A549 (cell line): Measurements from ENCODE around the gene C19orf67. TPM values are rescaled to one million over a fixed set of nuclear protein-coding genes. Genes with fewer than 3 reads are reported as not detected.
A peak's percentile ranks its signal among the peaks of the same experiment; 100 is the strongest.

Experiments
- ATAC-seq, 2 experiments: fragments of 200-7000 bp in 1 of 2; fragments of >200 bp in 1 of 2; cut with Nextera tagmentation in 1 of 2; cut with Tn5 transposase in 1 of 2; 3 replicates each; pipeline versions ENCODE4 v1.8.0 to v1.9.1; 2018 to 2020; ENCODE audit warnings: mild to moderate bottlenecking in 1 of 2, moderate library complexity in 1 of 2
- CTCF ChIA-PET: fragments of 300-600 bp; sonication (Branson Sonifier 250); formaldehyde crosslinking; extraction: SDS; loops from one replicate; lab custom pipeline; 2021; ENCODE audit warnings: antibody characterized with exemption, inconsistent platforms; lab: Yijun Ruan, JAX
- POLR2A ChIA-PET: fragments of 350-600 bp; formaldehyde crosslinking; extraction: SDS; loops from one replicate; lab custom pipeline; 2021; ENCODE audit warnings: antibody characterized with exemption, inconsistent platforms; lab: Yijun Ruan, JAX
- DNase-seq, 2 experiments: peaks; one replicate each; pipeline versions ENCODE4 v3.0.0 to v3.0.0-alpha.2; 2011 to 2016; ENCODE audit warnings: low read depth in 1 of 2, low spot score in 1 of 2
- FAIRE-seq: peaks from 2 replicates; lab custom pipeline; 2011; peaks lifted over from hg19 to GRCh38; lab: Jason Lieb, UNC
- H3K27ac ChIP-seq, 2 experiments: fragments of >200 bp; sonication (Bioruptor Twin); formaldehyde crosslinking; 3 replicates each; pipeline ENCODE4 v1.5.1; 2016 to 2017
- H3K4me1 ChIP-seq: fragments of >200 bp; sonication (Bioruptor Twin); formaldehyde crosslinking; 3 replicates; pipeline ENCODE4 v1.6.1; 2016
- H3K4me2 ChIP-seq: fragments of >200 bp; sonication (Bioruptor Twin); formaldehyde crosslinking; 3 replicates; pipeline ENCODE4 v1.6.1; 2016
- H3K4me3 ChIP-seq: fragments of >200 bp; sonication (Bioruptor Twin); formaldehyde crosslinking; 3 replicates; pipeline ENCODE4 v1.5.1; 2016
- H3K9me3 ChIP-seq: fragments of >200 bp; sonication (Bioruptor Twin); formaldehyde crosslinking; 3 replicates; pipeline ENCODE4 v1.6.1; 2016
- CEBPB ChIP-seq, 2 experiments: fragments of >200 bp in 1 of 2; sonication (Bioruptor Twin) in 1 of 2; formaldehyde crosslinking in 1 of 2; IDR thresholded peaks; 2 replicates each; pipeline ENCODE4 v1.6.1; 2012 to 2016
- CTCF ChIP-seq: fragments of >200 bp; sonication (Bioruptor Twin); formaldehyde crosslinking; IDR thresholded peaks from 3 replicates; pipeline ENCODE4 v1.5.1; 2016
- EHMT2 ChIP-seq: fragments of 200-600 bp; sonication (generic); IDR thresholded peaks from 2 replicates; pipeline ENCODE4 v1.6.1; 2016; ENCODE audit warnings: antibody characterized with exemption, low read depth, mild to moderate bottlenecking, moderate library complexity
- EP300 ChIP-seq, 2 experiments: fragments of >200 bp; sonication (Bioruptor Twin); formaldehyde crosslinking; IDR thresholded peaks; 2 replicates in 1 of 2; 3 replicates in 1 of 2; pipeline ENCODE4 v1.6.1; 2016 to 2017
- FOXS1 ChIP-seq: fragments of 250-450 bp; sonication (Bioruptor Pico); IDR thresholded peaks from 2 replicates; pipeline ENCODE4 v1.5.0; 2020; ENCODE audit warnings: mild to moderate bottlenecking, moderate library complexity
- HEYL ChIP-seq: fragments of 250-450 bp; sonication (Bioruptor Pico); IDR thresholded peaks from 2 replicates; pipeline ENCODE4 v1.8.0; 2021; ENCODE audit warnings: mild to moderate bottlenecking, moderate library complexity
- HOXA7 ChIP-seq: fragments of 250-450 bp; sonication (Bioruptor Pico); IDR thresholded peaks from 2 replicates; pipeline ENCODE4 v1.5.0; 2020; ENCODE audit warnings: mild to moderate bottlenecking, moderate library complexity
- HOXB13 ChIP-seq: fragments of 250-450 bp; sonication (Bioruptor Pico); IDR thresholded peaks from 2 replicates; pipeline ENCODE4 v1.5.0; 2020; ENCODE audit warnings: low read depth, mild to moderate bottlenecking, moderate library complexity
- JUN ChIP-seq, 2 experiments: fragments of >200 bp; sonication (Bioruptor Twin); formaldehyde crosslinking; IDR thresholded peaks; 2 replicates in 1 of 2; 3 replicates in 1 of 2; pipeline ENCODE4 v1.6.1; 2016 to 2017
- JUNB ChIP-seq: fragments of >200 bp; sonication (Bioruptor Twin); formaldehyde crosslinking; IDR thresholded peaks from 2 replicates; pipeline ENCODE4 v1.6.1; 2016
- KDM1A ChIP-seq: fragments of 200-600 bp; sonication (generic); IDR thresholded peaks from 2 replicates; pipeline ENCODE4 v1.6.1; 2016; ENCODE audit warnings: low read depth, mild to moderate bottlenecking
- MAFK ChIP-seq: fragments of 450-650 bp; IDR thresholded peaks from 2 replicates; pipeline ENCODE4 v1.6.1; 2014; ENCODE audit not compliant: partially characterized antibody
- MAX ChIP-seq: IDR thresholded peaks from 2 replicates; pipeline ENCODE4 v1.6.1; 2012
- NPAS2 ChIP-seq: fragments of 250-450 bp; sonication (Bioruptor Pico); IDR thresholded peaks from 2 replicates; pipeline ENCODE4 v1.8.0; 2022; ENCODE audit warnings: mild to moderate bottlenecking, moderate library complexity, borderline replicate concordance
- NR3C1 ChIP-seq: fragments of >200 bp; sonication (Bioruptor Twin); formaldehyde crosslinking; IDR thresholded peaks from 3 replicates; pipeline ENCODE4 v1.6.1; 2017
- PHF8 ChIP-seq: fragments of 200-600 bp; sonication (generic); IDR thresholded peaks from 2 replicates; pipeline ENCODE4 v1.6.1; 2016; ENCODE audit warnings: low read depth, mild to moderate bottlenecking, antibody characterized with exemption, moderate library complexity, borderline replicate concordance
- RARB ChIP-seq: fragments of 250-450 bp; sonication (Bioruptor Pico); IDR thresholded peaks from 2 replicates; pipeline ENCODE4 v1.8.0; 2021; ENCODE audit warnings: mild to moderate bottlenecking, moderate library complexity
- RFX5 ChIP-seq: fragments of 450-650 bp; IDR thresholded peaks from 2 replicates; pipeline ENCODE4 v1.7.1; 2014; ENCODE audit warnings: antibody characterized with exemption, mild to moderate bottlenecking, moderate library complexity
- TP53 ChIP-seq: fragments of 250-450 bp; sonication (Bioruptor Pico); IDR thresholded peaks from 2 replicates; pipeline ENCODE4 v1.5.0; 2021; ENCODE audit warnings: mild to moderate bottlenecking, moderate library complexity
- ZNF302 ChIP-seq: fragments of 250-450 bp; sonication (Bioruptor Pico); IDR thresholded peaks from 2 replicates; pipeline ENCODE4 v1.9.0; 2021; ENCODE audit warnings: inconsistent platforms, mild to moderate bottlenecking, moderate library complexity
- WGBS: methylation state at CpG from one replicate; pipeline ENCODE4 v1.1.6; 2017; ENCODE audit errors: missing lambda C conversion rate; 5-methylcytosine and 5-hydroxymethylcytosine counted together
- polyA plus RNA-seq, 4 experiments: library from polyadenylated mRNA; depleted of rRNA in 3 of 4; stranded (reverse); fragments of >200 nt; fragmentation: RNase III in 1 of 4; extraction: RNeasy Plus Mini Kit Qiagen cat#74134 plus additional on column Dnase treatment in 1 of 4; gene quantifications; 2 replicates in 3 of 4; 3 replicates in 1 of 4; pipeline ENCODE4 v1.2.3, GENCODE V29; 2011 to 2017

The C19orf67 gene
- polyA plus RNA-seq, 2 of the 4 experiments (the other 2 are of a cell fraction) = not detected

- Histone ChIP-seq H3K9me3 (no peaks in the 10 kb centered on the region), H3K4me3 (no peak overlapping the region), H3K4me1 (peaks cover 27% of the 10 kb centered on the region), H3K27ac (peak overlapping the region in 1 of 2 experiments; percentile 50; a peak in 3 of 6 replicates), H3K4me2 (no peak overlapping the region)
- ChIA-PET POLR2A (interaction anchor here (0.5 to 0.9 kb wide), 2 partner anchors 23 to 384 kb away, joined by 3 read pairs; partner anchors contain the start of gene ASF1B), CTCF (interaction anchor here (0.6 to 4.2 kb wide), 19 partner anchors 8 to 332 kb away, joined by 3 to 25 read pairs (median 4); partner anchors contain the start of genes ASF1B, MISP3 and NANOS3)
- TF ChIP-seq KDM1A = peak; percentile 38; the same call in 1 of the 2 replicates
- TF ChIP-seq RFX5 = no peak
- 80% methylated on average over 13 of the region's 18 CpGs for WGBS
- ATAC-seq = no peak
- FAIRE-seq = no peak
- DNase-seq = peak in 1 of 2 experiments; percentile 65
Observed at GRCh38 chr19:14113762-14114414, 28.3 kb upstream of the C19orf67 start.

- ATAC-seq (no peak), DNase-seq (no peak), FAIRE-seq (no peak)
- H3K9me3 ChIP-seq = no peaks in the 10 kb centered on the region
- POLR2A ChIA-PET = interaction anchor here (0.7 to 0.9 kb wide), 2 partner anchors 24 to 251 kb away, joined by 3 to 6 read pairs; partner anchors contain the start of gene ASF1B
- CTCF ChIA-PET = interaction anchor here (1.1 to 4.2 kb wide), 3 partner anchors 24 to 232 kb away, joined by 3 to 18 read pairs (median 3); partner anchors contain the start of gene ASF1B
- TF ChIP-seq EHMT2 (no peak), EP300 (IDR thresholded peaks at IDR 0.05) (no peak), HOXB13 (CRISPR knock-in tag) (no peak), KDM1A (no peak), HEYL (CRISPR knock-in tag) (no peak), TP53 (CRISPR knock-in tag) (no peak), ZNF302 (CRISPR knock-in tag) (no peak), NR3C1 (no peak), CTCF (no peak), JUN (IDR thresholded peaks at IDR 0.05) (no peak), MAFK (no peak), CEBPB (IDR thresholded peaks at IDR 0.05) (no peak), PHF8 (no peak), MAX (no peak), HOXA7 (CRISPR knock-in tag) (no peak), NPAS2 (no peak), FOXS1 (no peak), RARB (CRISPR knock-in tag) (no peak), JUNB (no peak)
- H3K4me1 ChIP-seq = peaks cover 21% of the 10 kb centered on the region
- H3K4me3 ChIP-seq = no peak overlapping the region
- H3K4me2 ChIP-seq = peak overlapping the region; percentile 32; the same call in 2 of the 3 replicates
- 60% methylated on average over 8 of the region's 12 CpGs for WGBS
- peak overlapping the region in 1 of 2 experiments; percentile 50; a peak in 2 of 6 replicates for H3K27ac ChIP-seq
Observed at GRCh38 chr19:14112809-14113385, 27.3 kb upstream of the C19orf67 start.
